Osteoblast (primary cell): ENCODE results near the gene CAB39L. TPM values are rescaled to one million over a fixed set of nuclear protein-coding genes. Genes with fewer than 3 reads are reported as not detected.

Experiments
- DNase-seq: peaks from one replicate; pipeline ENCODE4 v3.0.0; 2011; ENCODE audit warnings: low spot score, mixed read lengths; ENCODE audit not compliant: insufficient read length; ENCODE audit errors: missing footprints
- H2AFZ ChIP-seq: 2 replicates; pipeline ENCODE4 v1.6.0; 2011; ENCODE audit warnings: mild to moderate bottlenecking, low read length
- H3K27ac ChIP-seq: 2 replicates; pipeline ENCODE4 v1.5.1; 2011; ENCODE audit warnings: mild to moderate bottlenecking, low read depth, low read length, moderate library complexity
- H3K27me3 ChIP-seq: 2 replicates; pipeline ENCODE4 v1.6.0; 2012; ENCODE audit warnings: mild to moderate bottlenecking, control low read depth, inconsistent platforms, low read length, moderate library complexity; ENCODE audit not compliant: insufficient read depth
- H3K36me3 ChIP-seq: 2 replicates; pipeline ENCODE4 v1.5.1; 2011; ENCODE audit warnings: mild to moderate bottlenecking, low read length, control low read depth, moderate library complexity; ENCODE audit not compliant: insufficient read depth
- H3K4me1 ChIP-seq: 2 replicates; pipeline ENCODE4 v1.5.1; 2011; ENCODE audit warnings: mild to moderate bottlenecking, low read length, control low read depth, moderate library complexity; ENCODE audit not compliant: insufficient read depth
- H3K4me2 ChIP-seq: 2 replicates; pipeline ENCODE4 v1.6.0; 2011; ENCODE audit warnings: mild to moderate bottlenecking, low read length; ENCODE audit not compliant: insufficient read depth
- H3K4me3 ChIP-seq: fragments of 200-600 bp; sonication (generic); 3 replicates; pipeline ENCODE4 v1.5.1; 2012; ENCODE audit warnings: mild to moderate bottlenecking, low read length, inconsistent platforms; ENCODE audit not compliant: insufficient read depth
- H3K79me2 ChIP-seq: 2 replicates; pipeline ENCODE4 v1.6.0; 2012; ENCODE audit warnings: mild to moderate bottlenecking, low read length, control low read depth, inconsistent platforms; ENCODE audit not compliant: insufficient read depth
- H3K9me3 ChIP-seq: 2 replicates; pipeline ENCODE4 v1.5.1; 2011; ENCODE audit warnings: low read depth, low read length, control low read depth
- H4K20me1 ChIP-seq: 2 replicates; pipeline ENCODE4 v1.6.0; 2012; ENCODE audit warnings: mild to moderate bottlenecking, low read length, control low read depth; ENCODE audit not compliant: insufficient read depth
- total RNA-seq: library from RNA; depleted of rRNA; stranded (reverse); fragments of >200 nt; gene quantifications from 2 replicates; pipeline ENCODE4 v1.2.3, GENCODE V29; 2012
- TF ChIP-seq, protein P1 (sequence below): IDR thresholded peaks from 2 replicates; pipeline ENCODE4 v1.5.1; 2011; ENCODE audit warnings: mild to moderate bottlenecking, low read depth, low read length, moderate library complexity; ENCODE audit errors: extremely low read depth

The CAB39L gene
- total RNA-seq, 1 donor = 12.3 TPM

DNA sequence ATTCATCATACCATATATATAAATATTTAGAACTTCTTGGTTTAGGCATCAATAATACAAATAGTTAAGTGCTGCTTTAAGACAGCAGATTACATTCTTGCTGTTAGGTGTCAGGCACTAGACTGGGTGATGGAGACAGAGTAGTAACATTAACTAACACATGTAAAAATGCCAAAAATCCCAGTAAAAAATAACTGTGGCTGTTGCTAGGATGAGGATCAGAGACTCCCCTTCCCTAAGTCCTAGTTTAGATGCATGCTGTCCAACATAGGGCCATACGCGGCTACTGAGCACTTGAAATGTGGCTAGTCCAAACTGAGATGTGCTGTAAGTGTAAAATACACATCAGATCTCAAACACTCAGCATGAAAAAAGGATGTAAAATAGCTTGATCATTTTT lies 101.4 kb downstream of the CAB39L start:
- Histone ChIP-seq H3K27me3 (no peaks in the 10 kb centered on the region), H3K79me2 (no peaks in the 10 kb centered on the region), H3K4me2 (no peak overlapping the region), H3K4me1 (no peaks in the 10 kb centered on the region), H4K20me1 (no peaks in the 10 kb centered on the region), H3K27ac (no peak overlapping the region), H3K36me3 (no peaks in the 10 kb centered on the region), H3K4me3 (no peak overlapping the region), H3K9me3 (no peaks in the 10 kb centered on the region), H2AFZ (no peak overlapping the region)
- TF ChIP-seq, protein P1, sequence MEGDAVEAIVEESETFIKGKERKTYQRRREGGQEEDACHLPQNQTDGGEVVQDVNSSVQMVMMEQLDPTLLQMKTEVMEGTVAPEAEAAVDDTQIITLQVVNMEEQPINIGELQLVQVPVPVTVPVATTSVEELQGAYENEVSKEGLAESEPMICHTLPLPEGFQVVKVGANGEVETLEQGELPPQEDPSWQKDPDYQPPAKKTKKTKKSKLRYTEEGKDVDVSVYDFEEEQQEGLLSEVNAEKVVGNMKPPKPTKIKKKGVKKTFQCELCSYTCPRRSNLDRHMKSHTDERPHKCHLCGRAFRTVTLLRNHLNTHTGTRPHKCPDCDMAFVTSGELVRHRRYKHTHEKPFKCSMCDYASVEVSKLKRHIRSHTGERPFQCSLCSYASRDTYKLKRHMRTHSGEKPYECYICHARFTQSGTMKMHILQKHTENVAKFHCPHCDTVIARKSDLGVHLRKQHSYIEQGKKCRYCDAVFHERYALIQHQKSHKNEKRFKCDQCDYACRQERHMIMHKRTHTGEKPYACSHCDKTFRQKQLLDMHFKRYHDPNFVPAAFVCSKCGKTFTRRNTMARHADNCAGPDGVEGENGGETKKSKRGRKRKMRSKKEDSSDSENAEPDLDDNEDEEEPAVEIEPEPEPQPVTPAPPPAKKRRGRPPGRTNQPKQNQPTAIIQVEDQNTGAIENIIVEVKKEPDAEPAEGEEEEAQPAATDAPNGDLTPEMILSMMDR = no peak
- DNase-seq = no peak

DNA sequence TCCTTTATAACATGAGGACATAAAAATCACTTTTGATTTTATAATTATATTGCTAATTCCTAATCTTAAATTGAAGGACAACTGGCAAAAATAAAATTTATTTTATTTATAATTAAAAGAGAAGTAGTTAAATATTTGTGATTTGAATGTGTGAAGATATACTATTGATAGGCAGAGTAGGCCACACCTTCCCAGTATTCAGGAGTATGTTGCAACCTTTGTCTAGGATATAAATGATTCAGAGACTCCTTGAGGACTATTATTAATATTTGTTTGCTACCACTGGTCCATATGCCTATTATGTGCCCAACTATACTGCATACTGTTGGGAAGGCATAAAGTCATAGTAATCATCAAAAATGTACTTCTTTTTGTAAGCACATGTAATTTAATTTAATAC lies 101.9 kb downstream of the CAB39L start:
- H3K27ac ChIP-seq = no peak overlapping the region
- no peaks in the 10 kb centered on the region for H3K27me3 ChIP-seq
- H4K20me1 ChIP-seq = no peaks in the 10 kb centered on the region
- H3K36me3 ChIP-seq = no peaks in the 10 kb centered on the region
- no peak overlapping the region for H3K4me2 ChIP-seq
- no peaks in the 10 kb centered on the region for H3K9me3 ChIP-seq
- H3K4me3 ChIP-seq = no peak overlapping the region
- TF ChIP-seq, protein P1 = no peak
- no peak overlapping the region for H2AFZ ChIP-seq
- no peaks in the 10 kb centered on the region for H3K4me1 ChIP-seq
- no peaks in the 10 kb centered on the region for H3K79me2 ChIP-seq
- no peak for DNase-seq

DNA sequence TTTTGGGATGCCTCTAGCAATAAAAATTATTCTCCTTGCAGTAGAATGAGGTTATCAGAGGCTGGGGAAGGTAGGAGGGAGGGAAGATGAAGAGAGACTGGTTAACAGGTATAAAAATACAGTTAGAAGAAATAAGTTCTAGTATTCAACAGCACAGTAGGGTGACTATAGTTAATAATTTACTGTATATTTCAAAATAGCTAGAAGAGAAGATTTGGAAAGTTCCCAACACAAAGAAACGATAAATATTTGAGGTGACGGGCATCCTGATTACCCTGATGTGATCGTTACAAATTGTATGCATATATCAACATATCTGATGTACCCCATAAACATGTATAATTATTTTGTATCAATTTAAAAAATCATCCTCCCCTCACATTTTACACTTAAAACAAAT lies 102.3 kb downstream of the CAB39L start:
- no peak overlapping the region for H3K4me3 ChIP-seq
- H2AFZ ChIP-seq = no peak overlapping the region
- no peak for DNase-seq
- H3K9me3 ChIP-seq = no peaks in the 10 kb centered on the region
- no peak overlapping the region for H3K27ac ChIP-seq
- TF ChIP-seq, protein P1 = no peak
- no peak overlapping the region for H3K4me2 ChIP-seq
- no peaks in the 10 kb centered on the region for H3K79me2 ChIP-seq
- H3K4me1 ChIP-seq = no peaks in the 10 kb centered on the region
- H4K20me1 ChIP-seq = no peaks in the 10 kb centered on the region
- H3K36me3 ChIP-seq = no peaks in the 10 kb centered on the region
- no peaks in the 10 kb centered on the region for H3K27me3 ChIP-seq

DNA sequence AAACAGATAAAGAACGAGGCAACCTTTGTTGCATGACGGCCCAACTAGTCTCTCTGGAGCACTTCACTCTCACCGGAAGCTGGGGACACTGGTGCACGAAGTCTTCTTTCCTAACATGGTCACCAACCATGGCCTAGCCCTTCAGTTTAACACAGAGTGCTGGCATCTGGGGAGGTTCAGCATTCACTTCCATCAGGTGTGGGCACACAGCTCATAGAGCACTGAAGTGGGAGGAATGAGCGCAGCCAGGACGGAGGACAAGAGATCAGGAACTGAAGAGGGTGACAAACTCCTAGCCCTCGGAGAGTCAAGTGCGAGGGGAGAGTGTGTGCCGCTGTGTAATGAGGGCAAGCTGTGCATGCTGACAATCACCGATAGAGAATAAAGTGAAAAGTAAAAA lies 103.7 kb downstream of the CAB39L start:
- TF ChIP-seq, protein P1 = no peak
- no peak overlapping the region for H3K4me2 ChIP-seq
- no peak overlapping the region for H2AFZ ChIP-seq
- no peaks in the 10 kb centered on the region for H3K9me3 ChIP-seq
- no peaks in the 10 kb centered on the region for H3K36me3 ChIP-seq
- no peaks in the 10 kb centered on the region for H3K79me2 ChIP-seq
- no peak overlapping the region for H3K4me3 ChIP-seq
- no peak overlapping the region for H3K27ac ChIP-seq
- H3K27me3 ChIP-seq = no peaks in the 10 kb centered on the region
- no peaks in the 10 kb centered on the region for H4K20me1 ChIP-seq
- no peak for DNase-seq
- H3K4me1 ChIP-seq = no peaks in the 10 kb centered on the region
